GM19023 (cell line): ENCODE data around the gene TXNDC2.
"Not testable (repeated sequence)": the region's sequence is repeated elsewhere in the genome, so short reads cannot be mapped to it uniquely, and the experiment has no call there.

Source experiments
- ATAC-seq: cut with Tn5 transposase; IDR thresholded peaks from one replicate; pipeline ENCODE4 v1.9.1; 2021; ENCODE audit warnings: mild to moderate bottlenecking, moderate library complexity; ENCODE audit not compliant: unreplicated experiment

TXNDC2 gene

DNA sequence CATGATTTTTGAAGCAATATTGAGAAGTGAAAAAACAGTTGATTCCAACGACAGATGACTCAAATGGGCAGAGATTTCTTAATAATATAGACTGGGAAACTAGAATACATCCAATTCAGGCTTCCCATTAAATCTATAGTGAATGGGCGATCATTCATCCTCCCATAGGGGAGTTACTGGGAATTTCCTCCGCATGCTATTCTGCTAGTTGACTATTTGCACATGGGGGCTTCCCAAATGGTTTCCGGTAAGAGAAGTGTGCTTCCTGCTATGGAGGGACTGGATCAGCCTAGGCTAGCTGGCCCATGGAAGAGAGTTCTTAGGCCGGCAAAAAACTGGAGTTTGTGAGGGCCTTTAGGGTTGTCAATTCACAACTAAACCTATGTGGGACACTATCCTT, 25.5 kb downstream of the TXNDC2 start:
- no peak for ATAC-seq

DNA sequence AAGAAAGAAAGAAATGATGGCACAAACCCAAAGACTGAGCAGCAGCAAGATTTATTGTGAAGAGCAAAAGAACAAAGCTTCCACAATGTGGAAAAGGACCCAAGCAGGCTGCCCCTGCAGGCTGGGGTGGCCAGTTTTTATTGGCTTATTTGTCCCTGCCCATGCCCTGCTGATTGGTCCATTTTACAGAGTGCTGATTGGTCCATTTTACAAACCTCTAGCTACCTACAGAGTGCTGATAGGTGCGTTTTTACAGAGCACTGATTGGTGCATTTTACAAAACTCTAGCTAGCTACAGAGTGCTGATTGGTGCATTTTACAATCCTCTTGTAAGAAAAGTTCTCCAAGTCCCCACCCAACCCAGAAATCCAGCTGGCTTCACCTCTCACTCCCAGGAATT, 26.5 kb downstream of the TXNDC2 start:
- ATAC-seq = not testable (repeated sequence)

GRCh38 chr18:9913151-9913525, 27.4 kb downstream of the TXNDC2 start:
- no peak for ATAC-seq

GRCh38 chr18:9913526-9914333, 28.0 kb downstream of the TXNDC2 start, which contains the start of gene VAPA:
VAPA (plus strand) TSS chr18:9914016; CDS start chr18:9914257, 241 bp downstream.
- ATAC-seq = peak; percentile 83

GRCh38 chr18:9914334-9914583, 28.5 kb downstream of the TXNDC2 start:
- ATAC-seq = peak; percentile 24

GRCh38 chr18:9914584-9915290, 29.0 kb downstream of the TXNDC2 start:
- ATAC-seq = peak; percentile 37

DNA sequence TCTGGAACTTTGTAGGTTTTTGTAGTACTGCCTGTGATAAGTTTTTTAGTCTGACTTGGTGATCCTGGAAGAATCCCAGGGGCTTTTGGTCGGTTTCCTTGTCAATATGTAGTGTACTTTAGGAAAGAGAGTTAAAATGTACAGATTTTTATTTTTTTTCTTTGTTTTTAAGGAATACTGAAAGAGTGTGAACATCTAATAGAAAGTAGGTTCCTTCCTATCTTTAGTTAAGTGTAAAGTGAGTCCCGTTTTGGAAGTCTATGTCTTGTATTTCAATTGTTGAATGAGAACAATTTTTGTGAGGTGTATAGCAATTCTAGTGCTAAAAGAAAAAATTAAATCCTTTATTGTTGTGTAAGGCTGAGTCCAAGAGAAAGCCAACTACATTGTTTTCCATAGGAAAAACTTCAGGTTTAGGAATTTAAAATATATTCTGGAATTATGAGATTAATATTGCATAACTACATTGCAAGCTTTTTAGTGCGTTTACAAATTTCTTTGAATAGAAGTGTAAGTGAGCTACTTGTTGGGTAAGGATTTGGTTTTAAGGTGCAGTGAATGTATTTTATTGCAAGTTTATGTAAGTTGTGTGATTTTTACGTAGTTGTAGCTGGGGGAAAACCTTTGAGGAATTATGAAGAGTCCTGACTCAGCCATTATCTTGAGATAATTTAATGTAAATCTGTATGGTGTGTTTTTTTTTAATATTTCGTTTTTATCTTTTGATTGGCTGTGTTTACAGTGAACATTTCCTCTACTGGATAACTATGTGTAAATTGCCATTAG, 29.7 kb downstream of the TXNDC2 start:
- no peak for ATAC-seq

GRCh38 chr18:9916077-9916639, 30.4 kb downstream of the TXNDC2 start:
- no peak for ATAC-seq

DNA sequence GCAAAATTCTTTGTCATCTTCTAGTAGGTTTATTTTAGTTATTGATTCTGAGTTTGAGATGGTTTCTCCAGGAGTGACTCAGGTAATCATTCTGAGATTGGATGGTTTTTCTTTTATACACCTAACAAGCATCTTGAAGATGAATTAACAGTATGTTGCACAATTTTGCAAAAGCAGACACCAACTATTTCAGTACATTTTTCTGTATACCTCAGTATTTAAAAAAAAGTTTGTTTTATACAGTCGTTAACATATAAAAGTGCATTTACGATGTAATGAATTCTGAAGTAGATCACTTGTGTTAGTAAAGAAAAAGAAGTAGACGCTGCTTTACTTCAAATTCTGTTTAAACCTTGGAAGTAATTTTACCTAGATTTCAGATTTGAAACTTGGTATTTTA, 31.0 kb downstream of the TXNDC2 start:
- no peak for ATAC-seq

- no peak for ATAC-seq
Measured at GRCh38 chr18:9918016-9918680, 32.4 kb downstream of the TXNDC2 start.

DNA sequence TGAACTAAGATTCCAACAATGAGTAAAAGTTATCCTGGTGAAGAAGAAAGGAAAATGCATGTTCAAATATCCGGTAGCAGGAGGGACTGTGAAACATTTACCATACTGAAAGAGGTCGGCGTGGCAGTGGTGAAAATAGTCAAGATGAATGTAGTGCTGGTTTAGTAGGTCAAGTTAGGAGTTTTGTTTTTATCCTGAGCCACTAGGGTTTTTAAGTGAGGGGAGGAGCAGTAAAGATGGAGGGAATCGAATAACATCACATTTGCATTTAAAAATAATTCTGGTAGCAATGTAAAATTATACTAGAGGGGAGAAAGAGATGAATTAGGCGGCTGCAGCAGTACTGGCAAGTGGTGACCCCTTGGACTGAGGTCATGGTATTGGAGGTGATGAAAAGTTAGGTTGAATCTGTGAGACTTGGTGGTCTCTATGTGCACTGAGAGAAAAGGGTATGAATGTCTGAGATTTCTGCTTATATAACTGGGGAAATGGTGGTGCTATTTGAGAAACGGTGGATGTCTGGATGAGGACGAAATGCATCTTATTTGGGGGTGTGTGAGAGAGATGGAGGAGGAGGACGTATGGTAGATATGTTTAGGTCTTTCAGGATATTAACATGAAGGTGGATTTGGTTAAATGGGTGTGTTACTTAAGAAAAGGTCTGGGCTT, 33.9 kb downstream of the TXNDC2 start:
- ATAC-seq = no peak

GRCh38 chr18:9922592-9923311, 37.0 kb downstream of the TXNDC2 start:
- no peak for ATAC-seq

GRCh38 chr18:9924371-9924943, 38.7 kb downstream of the TXNDC2 start:
- no peak for ATAC-seq

GRCh38 chr18:9925369-9925768, 39.6 kb downstream of the TXNDC2 start:
- ATAC-seq = no peak

- ATAC-seq = no peak
Measured at GRCh38 chr18:9925795-9926194, 40.0 kb downstream of the TXNDC2 start.

- no peak for ATAC-seq
Measured at GRCh38 chr18:9926223-9926894, 40.6 kb downstream of the TXNDC2 start.

DNA sequence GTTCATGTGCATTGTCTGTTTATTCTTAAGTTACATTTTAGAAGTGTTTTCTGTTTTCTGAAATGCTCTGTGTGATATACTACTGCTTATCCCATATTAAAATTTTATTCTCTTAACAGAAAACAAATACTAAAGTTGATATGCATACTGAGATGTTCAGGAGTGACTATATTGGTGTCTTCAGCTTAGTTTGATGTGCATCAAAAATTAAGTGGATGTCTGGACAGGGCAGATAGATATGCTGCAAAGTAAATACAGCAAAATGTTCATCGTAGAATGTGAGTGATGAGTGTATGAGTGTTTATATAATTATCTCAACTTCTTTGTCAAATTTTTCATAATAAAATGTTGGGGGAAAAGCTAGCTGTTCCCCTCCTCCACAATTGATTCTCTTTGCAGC, 41.2 kb downstream of the TXNDC2 start:
- no peak for ATAC-seq

GRCh38 chr18:9927392-9928063, 41.8 kb downstream of the TXNDC2 start:
- no peak for ATAC-seq
